Spleen (tissue), 7 donors: Measurements from ENCODE around the gene WDR70.
"Not testable (repeated sequence)": the region's sequence is repeated elsewhere in the genome, so short reads cannot be mapped to it uniquely, and the experiment has no call there.

Source experiments
- CTCF ChIP-seq, 11 experiments: fragments of 200-600 bp in 7 of 11; fragments of 450-650 bp in 4 of 11; sonication (generic) in 4 of 11; IDR thresholded peaks in 8 of 11; conservative IDR thresholded peaks in 3 of 11; 1 replicate in 7 of 11; 2 replicates in 4 of 11; pipeline versions ENCODE4 v1.4.0 to v1.8.0; 2016 to 2021; ENCODE audit warnings: antibody characterized with exemption in 11 of 11, inconsistent platforms in 4 of 11, mild to moderate bottlenecking in 1 of 11
- POLR2A ChIP-seq, 3 donors: fragments of 450-650 bp; IDR thresholded peaks; one replicate each; pipeline ENCODE4 v1.5.1; 2017; ENCODE audit warnings: antibody characterized with exemption in 3 of 3, mild to moderate bottlenecking in 1 of 3
- POLR2AphosphoS5 ChIP-seq, 3 donors: sonication (generic); formaldehyde crosslinking; IDR thresholded peaks; one replicate each; pipeline ENCODE4 v1.5.1; 2017; ENCODE audit warnings: antibody characterized with exemption in 3 of 3
- donor health status: DM: no; HTN: no; CAD: no; lungs with moderate emphysema.
- donor health status: DM: no; HTN: no; CAD: no.
- donor health status: DM: no; HTN: no; CAD: no.

DNA sequence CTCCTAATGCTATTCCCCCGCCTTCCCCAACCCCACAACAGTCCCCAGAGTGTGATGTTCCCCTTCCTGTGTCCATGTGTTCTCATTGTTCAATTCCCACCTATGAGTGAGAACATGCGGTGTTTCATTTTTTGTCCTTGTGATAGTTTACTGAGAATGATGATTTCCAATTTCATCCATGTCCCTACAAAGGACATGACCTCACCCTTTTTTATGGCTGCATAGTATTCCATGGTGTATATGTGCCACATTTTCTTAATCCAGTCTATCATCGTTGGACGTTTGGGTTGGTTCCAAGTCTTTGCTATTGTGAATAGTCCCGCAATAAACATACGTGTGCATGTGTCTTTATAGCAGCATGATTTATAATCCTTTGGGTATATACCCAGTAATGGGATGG is 295.2 kb downstream of the WDR70 start:
- not testable (repeated sequence) for TF ChIP-seq POLR2A (IDR thresholded peaks at IDR 0.05); POLR2AphosphoS5 (IDR thresholded peaks at IDR 0.05); CTCF (IDR thresholded peaks at IDR 0.05 in 8 of 11, conservative IDR thresholded peaks at IDR 0.05 in 3 of 11)
